Measurements from ENCODE around the gene ENAH.

The ENAH gene

DNA sequence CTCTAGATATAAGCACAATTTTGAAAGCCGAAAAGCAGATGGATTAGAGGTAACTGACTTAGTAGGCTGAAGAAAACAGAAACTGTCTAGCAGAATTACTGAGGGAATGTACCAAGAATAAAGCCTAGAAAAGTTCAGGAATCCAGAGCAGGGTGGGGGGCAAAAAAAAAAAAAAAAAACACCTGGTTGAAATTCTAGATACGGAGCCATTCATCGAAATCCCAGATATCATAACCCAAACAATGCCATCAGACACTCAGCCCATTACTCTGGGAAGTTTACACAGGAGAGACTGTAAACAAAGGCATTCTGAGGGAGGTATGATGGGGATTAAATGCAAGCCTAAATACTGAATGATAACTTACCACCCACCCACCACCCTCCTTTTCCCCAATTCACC, 45.6 kb downstream of the ENAH start:
- DNase-seq (ENCODE audit: low read depth, low spot score), result no peak

DNA sequence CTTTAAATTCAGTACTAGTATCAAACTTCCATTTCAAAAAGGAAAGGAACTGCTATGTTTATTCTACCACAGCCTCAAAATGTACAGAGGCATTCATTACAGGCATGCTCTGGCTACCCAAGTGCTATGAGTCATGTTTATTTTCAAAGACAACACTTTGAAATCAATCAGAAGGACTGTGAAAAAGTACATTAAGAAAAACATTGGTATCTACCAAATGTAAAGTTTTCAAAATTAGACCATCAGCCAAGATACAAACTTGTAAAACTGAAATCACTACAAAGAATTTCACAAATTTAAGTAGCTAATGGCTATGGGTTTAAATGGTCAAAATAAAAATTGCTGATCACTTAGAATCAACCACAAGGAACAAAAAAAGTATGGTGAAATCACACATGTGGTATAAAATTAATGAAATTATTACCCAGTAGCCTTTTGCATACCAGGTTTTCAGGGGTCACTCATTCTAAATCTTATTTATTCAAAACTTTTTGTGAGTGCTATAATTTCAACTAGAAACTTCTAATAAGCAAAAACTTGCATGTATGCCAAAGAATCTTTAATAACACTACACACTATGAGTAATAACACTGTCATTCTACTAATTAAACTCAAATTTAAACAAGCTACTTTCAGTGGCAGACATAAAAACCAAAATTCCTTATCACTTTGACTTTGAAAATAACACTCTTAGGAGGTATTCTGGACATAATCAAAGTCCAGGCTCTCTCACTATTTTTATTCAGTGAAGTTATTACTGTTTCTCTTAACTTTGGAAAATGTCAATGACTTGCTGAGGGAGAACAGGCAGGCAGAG, 49.2 kb downstream of the ENAH start:
- peak; percentile 71 for DNase-seq (ENCODE audit: low read depth, low spot score)

DNA sequence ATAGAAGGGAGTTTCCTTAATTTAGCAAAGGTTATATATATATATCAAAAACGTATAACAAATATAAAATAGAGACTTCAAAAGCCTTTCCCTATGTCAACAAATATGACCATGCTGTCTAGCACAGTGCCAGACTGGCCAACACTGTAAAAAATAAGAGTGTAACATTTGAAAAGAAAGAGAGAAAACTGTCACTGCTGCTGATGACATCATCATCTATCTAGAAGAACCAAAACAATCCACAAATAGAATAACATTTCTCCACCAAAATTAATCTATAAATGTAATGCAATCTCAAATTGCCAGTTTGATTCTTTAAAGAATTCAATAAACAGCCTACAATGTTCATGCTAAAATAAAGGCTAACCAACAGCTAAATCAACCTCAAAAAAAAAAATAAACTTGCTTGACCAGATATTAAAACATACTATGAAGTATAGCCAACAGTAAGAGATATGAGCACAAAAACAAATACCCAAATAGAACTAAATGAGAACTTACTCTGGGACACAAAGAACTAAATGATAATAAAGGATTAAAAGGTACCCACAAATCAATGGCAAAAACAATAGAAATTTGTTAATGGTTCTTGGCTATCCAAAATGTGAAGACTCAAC, 50.2 kb downstream of the ENAH start:
- DNase-seq (ENCODE audit: low read depth, low spot score), result no peak

DNA sequence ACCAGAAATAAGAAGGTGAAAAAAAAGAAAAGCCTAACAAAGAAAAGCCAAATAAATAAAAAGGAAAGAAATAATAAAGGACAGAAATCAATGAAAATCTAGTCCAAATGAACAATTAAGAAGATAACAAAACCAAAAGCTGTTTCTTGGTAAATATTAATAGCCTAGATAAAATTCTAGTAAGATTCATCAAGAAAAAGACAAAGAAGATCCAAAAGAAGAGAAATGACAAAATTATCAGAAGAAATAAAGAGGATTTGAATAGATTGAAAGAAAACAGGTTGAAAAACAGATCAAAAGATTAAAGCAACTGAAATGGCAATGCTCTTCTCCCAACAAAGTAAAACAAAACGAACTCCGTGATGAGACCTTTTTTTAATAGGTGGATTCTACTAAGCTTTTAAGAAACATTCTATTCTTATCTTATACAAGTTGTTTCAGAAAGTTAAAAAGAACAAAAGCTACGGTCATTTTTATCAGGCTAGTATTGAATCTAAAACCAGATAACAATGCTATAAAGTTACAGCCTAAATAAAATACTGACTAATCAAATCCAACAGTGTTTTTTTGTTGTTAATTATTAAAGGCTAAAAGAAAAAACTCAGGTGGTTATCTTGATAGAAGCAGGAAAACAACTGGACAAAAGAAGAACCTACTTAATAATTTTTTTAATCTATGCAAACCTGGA, 50.9 kb downstream of the ENAH start:
- no peak for DNase-seq (ENCODE audit: low read depth, low spot score)

DNA sequence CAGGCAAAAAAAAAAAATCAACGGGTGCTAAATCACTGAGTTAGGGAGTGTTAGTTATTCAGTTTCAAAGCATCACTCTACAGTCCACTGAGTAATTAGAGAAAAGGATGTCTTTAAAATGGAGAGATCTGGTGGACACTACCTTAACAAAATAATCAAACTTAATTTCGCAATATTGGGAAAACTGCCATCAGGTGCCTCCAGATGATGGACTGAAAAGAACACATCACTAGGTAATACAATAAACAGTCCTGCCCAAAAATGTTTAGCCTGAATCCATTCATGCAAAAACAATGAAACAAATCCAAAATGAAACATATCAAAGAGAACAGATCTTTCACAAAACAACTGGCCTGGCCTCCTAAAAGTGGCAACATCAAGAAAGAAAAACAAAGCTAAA, 54.1 kb downstream of the ENAH start:
- no peak for DNase-seq (ENCODE audit: low read depth, low spot score)

DNA sequence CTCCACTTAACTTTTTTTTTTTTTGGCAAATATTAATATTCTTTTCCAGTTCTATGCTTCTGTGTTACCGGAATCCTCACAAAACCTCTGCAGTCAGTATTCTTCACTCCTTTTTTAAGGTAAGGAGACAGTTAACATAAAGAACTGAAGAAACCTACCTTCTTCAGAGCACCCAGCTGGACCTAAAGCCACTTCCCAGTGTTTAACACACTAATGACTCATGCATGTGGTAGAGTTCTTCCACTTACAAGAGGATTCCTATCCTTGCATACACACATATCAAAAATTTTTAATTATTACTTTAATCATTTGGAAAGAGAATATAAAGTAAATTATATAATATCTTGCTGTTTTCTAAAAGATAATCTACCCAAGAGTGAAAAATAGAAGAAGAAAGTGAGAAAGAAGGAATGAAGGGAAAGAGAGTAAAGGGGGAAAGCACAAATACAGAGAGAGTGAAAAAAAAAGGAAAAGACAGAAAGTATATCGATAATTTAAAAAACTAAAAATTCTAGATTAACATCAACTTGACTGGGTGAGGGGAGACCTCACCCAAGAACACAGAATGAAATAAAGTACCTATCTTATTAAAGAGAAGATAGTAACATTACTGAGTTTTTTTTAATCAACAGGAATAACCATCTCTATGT, 54.9 kb downstream of the ENAH start:
- no peak for DNase-seq (ENCODE audit: low read depth, low spot score)

DNA sequence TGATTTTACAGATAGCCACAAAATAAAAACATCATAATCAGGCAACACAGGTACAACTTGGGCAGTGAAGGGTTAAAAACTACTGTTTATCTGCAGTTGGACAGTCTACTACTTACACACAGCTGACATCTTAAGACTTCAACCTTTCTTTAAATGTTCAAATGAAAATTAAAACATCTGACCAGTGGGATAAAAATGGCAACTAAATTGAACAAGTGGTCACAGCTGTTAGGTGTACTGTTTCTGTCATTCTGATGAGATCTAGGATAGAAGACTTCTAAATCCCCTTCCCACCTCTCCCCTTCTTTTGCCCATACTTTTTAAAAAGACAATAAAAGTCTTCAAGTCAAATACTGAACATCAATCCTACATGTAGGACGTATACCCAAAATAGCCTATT, 56.2 kb downstream of the ENAH start:
- no peak for DNase-seq (ENCODE audit: low read depth, low spot score)

DNA sequence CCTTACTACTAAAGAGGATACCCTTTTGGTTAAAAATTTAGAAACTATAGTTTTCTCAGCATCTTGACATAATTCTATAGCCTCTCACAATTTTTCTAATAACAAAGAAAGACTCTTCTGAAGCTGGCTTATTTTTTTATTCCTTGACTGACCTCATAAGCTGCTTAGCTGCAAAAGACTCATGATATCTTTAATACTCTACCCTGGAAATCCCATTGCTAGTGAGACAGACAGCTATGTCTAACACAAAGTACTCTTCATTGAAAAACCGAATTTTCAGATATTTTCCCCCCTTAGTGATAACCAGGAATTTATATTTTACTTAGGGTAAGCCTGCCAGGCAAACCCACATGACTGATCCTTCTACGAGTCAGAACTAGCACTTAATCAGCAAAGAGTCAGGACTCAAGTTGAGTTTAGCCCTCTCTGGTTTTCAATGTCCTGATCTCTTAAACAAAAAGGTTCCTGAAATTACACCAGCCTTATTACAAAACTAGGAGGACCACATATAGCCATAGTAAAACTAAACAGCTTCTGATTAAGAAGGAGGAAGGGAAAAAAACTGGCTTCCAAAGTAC, 56.9 kb downstream of the ENAH start:
- no peak for DNase-seq (ENCODE audit: low read depth, low spot score)

DNA sequence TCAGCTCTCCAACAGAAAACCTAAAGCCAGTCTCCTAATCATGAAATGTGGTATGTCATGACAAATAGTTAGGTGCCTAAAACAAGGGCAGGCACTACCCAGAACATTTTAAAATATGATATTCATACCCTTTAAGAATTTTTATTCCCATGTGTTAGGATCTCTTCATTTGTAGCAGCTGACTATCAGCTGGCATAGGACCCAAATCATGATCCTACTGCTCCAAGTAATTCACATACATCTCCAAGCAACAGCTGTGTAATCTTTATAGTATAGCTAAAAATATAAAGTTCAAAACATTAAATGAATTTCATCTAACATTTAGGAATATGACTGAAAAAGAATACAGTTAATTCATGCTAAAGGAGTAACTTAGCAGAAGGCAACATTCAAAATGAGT, 57.5 kb downstream of the ENAH start:
- no peak for DNase-seq (ENCODE audit: low read depth, low spot score)

DNA sequence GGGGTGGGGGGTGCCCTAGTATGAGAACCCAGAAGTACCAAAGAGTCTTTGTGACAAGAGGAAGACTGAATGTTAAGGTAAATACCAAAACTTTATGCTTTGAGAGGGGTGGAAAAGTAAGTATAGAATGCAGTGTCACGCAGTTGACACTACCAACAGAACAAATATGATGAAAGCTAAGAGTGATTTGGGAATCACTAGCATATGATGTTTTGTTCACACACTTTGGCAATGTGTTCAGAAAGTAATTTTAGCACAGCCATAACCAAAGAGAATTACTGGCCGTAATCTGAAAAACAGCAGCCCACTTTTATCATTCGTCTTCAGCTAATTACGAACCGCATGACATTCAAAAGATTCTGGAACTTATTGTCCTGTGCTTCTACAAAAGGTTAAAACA, 59.5 kb downstream of the ENAH start:
- no peak for DNase-seq (ENCODE audit: low read depth, low spot score)

DNA sequence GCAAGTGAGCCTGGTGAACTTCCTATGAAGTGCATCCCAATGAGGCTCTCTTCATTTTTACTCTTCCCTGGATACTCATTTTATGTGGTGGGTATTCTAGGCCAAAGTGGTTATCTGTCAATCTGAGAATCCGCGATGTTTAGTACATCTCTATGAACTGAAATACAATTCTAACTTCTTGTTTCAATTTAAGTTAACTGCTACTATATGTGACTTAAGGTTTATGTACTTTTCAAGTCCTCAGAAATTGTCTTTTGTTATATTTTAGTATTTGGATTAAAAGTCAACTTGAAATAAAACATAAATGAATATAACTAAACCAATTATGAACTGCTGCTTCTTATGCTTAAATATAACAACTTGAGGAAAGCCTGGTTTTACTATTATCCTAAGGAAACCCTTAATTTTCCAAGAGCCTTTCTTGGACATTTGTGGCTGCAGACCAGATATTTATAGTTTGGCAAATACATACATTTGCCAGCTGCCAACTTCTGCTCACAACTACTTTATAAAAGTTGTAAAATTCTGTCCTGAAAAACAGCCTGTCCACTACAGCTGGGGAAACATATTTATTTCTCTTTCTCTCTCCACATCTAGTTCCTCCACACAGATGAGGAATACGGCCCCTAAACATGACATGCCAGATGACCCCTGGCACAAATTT, 60.4 kb downstream of the ENAH start:
- no peak for DNase-seq (ENCODE audit: low read depth, low spot score)

DNA sequence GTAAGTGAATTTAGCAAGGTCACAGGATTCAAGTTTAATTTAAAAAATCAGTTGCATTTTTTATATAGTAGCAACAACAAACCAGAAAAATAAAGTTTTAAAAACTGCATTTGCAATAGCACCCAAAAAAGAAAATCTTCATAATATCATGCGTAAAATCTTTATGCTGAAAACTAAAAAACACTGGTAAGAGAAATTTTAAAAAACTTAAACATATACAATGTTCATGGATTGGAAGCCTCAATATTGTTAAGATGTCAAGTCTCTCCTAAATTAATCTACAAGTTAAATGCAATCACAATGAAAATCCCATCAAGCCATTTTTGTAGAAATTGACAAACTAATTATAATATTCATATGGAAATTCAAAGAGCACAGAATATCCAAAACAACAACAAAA, 65.6 kb downstream of the ENAH start:
- DNase-seq (ENCODE audit: low read depth, low spot score), result no peak

DNA sequence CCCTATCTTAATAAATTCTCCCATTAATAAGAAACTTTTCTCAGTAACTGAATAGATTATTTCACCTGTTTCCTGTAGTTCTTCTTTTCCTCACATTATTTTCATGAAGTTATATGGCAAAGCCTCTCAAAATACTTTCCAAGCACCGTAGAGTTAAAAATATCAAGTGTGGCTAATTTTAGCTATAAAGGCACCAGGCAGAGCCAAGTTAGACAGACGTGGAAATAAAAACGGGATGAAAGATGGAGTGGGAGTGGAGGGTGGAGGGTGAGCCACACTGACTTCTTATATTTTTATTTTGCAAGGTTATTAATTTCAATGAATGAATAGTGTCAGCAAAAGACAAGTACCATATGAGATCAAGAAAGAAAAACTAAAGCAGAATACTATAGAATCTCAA, 71.7 kb downstream of the ENAH start:
- no peak for DNase-seq (ENCODE audit: low read depth, low spot score)

DNA sequence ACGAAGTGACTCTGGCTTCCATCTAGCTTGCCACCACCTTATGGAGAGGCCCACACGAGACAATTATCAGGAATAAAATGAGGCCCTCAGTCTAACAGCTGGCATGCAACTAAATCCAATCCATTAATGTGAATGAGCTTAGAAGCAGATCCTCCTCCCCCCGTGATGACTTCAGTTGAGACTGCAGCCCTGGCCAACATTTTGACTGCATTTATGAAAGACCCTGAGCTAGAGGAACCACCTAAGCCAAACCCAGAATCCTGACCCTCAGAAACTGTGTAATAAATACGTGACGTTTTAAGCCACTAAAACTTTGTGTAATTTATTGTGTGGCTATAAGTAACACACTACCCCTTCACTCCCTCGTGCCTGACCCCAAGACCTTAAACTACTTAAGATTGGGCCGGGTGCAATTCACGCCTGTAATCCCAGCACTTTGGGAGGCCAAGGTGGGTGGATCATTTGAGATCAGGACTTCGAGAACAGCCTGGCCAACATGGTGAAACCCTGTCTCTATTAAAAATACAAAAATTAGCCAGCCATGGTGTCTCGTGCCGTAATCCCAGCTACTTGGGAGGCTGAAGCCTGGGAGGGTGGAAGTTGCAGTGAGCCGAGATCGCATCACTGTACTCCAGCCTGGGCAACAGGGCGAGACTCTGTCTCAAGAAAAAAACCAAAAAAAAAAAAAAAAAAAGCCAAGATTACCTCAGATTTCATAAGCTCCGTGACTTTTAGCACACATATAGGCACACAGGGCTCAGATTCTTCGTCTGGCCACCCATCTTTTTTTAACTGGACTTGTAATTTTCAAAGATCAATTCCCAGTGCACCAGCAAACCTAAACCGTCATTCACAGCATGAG, 72.5 kb downstream of the ENAH start:
- no peak for DNase-seq (ENCODE audit: low read depth, low spot score)

DNA sequence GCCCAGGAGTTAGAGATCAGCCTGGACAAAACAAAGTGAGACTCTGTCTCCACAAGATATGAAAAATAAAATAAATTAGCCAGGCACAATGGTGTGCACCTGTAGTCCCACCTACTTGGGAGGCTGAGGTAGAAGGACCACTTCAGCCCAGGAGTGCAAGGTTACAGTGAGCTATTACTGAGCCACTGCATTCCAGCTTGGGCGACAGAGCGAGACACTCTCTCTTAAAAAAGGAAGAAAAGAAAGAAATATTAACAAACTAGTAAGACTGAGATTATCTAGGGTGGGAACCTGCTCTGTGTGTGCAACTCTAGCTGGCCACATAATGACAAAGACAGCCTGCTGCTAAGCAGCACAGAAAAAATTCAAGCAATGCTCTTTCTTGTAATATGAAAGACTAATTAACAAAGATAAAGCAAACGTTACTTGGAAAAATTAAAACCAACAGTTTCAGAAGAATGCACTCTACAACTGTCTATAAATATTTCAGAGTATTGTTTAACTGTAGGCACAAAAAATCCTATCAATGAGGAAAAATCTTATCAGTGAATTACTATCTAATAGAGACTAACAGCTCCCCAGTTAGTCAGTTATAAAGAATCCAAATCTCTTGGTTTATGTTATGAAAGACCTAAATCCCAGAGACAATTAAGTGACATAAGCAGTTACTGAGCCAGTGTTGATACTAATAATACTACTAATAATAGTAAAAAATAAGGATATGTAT, 74.5 kb downstream of the ENAH start:
- no peak for DNase-seq (ENCODE audit: low read depth, low spot score)

DNA sequence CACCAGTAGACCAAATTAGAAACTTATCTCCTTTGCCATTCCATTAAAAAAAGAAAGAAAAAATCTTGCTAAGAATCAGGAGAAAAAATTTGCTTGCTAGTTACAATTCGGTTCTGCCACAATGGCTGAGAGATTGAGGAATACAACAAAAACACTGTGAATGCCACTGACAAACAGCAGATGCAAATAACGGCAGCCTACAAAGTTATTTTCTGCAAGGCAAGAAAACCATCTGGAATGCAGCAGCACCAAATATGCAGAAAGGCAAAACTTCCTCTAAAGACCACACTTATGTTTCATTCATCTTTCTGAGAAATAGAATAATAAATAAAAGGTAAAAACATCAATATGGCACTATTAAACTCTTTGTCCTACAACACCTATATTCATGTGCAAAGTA, 75.7 kb downstream of the ENAH start:
- peak; percentile 25 for DNase-seq (ENCODE audit: low read depth, low spot score)

DNA sequence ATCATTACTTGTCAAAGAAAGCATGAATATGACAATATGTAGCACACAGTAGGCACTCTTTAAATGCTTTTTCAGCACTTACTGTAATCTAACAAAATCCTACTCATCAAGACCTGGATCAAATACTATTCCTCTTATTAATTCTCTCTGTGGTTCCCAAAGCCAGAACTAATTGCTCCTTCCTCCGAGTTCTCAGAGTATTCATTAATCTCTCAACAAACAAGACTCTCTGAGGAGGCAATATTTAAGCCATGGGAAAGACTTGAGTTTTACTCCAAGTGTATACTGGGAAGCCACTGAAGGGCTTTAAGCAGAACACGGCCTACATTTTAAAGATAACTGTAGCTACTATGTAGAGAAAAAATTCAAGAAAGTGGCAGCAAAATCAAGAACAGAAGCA, 79.7 kb downstream of the ENAH start:
- DNase-seq (ENCODE audit: low read depth, low spot score), result no peak

DNA sequence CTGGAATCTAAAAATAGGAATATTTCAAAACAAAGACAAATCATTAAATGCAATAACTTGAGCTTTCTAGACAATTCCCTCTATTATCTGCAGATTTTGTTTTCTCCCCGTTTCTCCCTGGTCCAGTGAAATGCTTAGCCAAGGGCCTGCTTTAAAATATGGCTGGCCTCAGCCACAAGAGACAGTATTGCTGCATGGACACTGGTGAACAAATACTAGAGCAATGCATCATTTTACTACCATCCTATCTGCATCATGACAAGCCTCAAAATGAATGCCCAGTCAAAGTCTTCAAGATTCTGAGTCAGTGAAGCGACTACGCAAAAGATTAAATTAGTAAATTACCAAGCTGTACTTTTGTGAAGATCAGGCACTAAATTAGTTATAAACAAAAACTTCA, 80.5 kb downstream of the ENAH start:
- peak; percentile 33 for DNase-seq (ENCODE audit: low read depth, low spot score)

DNA sequence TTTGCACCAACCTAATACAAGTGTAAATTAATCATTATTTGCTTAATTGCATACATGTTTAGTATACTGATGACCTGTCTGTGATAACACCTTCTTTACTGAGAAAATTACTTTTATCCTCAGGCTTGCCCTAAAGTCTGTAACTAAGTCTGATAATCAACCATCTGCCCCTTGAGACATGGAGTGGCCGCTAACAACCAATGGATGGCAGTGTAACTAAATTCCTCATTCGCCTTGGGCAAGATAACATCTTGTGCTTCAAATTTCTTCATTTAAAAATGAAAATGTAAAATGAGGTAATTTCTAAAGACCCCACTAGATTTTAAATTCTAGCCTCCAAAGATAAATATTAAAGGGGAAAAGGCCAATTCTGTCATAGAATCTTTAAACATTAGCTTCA, 85.1 kb downstream of the ENAH start:
- no peak for DNase-seq (ENCODE audit: low read depth, low spot score)

DNA sequence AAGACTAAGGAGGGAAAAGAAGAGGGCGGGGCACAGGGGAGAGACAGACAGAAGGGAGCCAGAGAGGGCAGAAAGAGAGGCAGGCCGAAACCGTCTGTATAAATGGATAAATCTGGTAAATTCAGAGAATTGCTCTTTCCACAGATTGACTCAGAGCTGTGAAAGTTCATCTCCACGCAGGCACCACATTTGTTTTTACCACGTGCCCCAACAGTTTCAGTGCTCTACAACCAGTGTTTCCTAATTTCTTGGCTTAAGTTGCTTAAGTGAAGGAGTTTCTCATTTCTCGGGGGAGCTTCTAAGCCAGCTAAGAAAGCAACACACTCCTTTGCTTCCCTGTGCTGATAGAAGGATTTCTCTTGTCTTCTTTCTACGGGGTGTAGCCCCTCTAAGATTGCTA, 87.1 kb downstream of the ENAH start:
- no peak for DNase-seq (ENCODE audit: low read depth, low spot score)
